HG03060 (cell line): ENCODE data around the gene TNFSF9.

Experiments
- ATAC-seq: cut with Tn5 transposase; IDR thresholded peaks from one replicate; pipeline ENCODE4 v1.9.1; 2021; ENCODE audit warnings: low read depth, moderate number of reproducible peaks; ENCODE audit not compliant: unreplicated experiment

TNFSF9 gene, protein sequence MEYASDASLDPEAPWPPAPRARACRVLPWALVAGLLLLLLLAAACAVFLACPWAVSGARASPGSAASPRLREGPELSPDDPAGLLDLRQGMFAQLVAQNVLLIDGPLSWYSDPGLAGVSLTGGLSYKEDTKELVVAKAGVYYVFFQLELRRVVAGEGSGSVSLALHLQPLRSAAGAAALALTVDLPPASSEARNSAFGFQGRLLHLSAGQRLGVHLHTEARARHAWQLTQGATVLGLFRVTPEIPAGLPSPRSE

DNA sequence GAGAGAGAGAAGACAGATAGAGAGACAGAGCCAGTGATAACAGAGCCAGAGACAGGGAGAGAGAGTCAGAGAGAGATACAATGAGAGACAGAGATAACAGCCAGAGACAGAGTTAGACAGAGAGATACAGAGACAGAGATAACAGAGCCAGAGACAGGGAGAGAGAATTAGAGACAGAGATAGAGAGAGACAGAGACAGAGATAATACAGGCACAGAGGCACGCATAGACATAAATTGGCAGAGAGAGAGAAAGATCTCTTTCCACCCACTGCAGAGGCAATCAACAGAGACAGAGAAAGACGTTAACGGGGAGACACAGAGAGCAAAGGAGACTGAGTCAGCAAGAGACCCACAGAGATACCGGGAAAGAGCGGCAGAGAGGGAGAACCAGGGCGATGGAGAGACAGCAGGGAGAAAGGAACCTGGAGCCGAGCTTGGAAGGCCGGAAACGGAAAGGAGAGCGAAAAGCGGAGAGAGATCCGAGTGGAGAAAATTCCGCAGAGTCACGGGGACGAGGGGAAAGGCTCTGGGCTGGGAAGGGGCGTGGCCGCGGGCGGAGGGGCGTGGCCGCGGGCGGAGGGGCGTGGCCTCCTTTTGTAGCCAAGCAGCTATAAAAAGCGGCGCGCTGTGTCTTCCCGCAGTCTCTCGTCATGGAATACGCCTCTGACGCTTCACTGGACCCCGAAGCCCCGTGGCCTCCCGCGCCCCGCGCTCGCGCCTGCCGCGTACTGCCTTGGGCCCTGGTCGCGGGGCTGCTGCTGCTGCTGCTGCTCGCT is at the start of gene TNFSF9:
TNFSF9 (plus strand) TSS at position 641 of the 777 bp plus-strand sequence; CDS start at position 652, 11 bp downstream.
- no peak for ATAC-seq

GRCh38 chr19:6481541-6482342 is 49.1 kb upstream of the TNFSF9 start, which contains the start of gene DENND1C:
Gene DENND1C (minus strand): TSS chr19:6481787. CDS start chr19:6481695, 92 bp downstream.
- no peak for ATAC-seq

GRCh38 chr19:6482343-6482686 is 48.5 kb upstream of the TNFSF9 start:
- no peak for ATAC-seq

DNA sequence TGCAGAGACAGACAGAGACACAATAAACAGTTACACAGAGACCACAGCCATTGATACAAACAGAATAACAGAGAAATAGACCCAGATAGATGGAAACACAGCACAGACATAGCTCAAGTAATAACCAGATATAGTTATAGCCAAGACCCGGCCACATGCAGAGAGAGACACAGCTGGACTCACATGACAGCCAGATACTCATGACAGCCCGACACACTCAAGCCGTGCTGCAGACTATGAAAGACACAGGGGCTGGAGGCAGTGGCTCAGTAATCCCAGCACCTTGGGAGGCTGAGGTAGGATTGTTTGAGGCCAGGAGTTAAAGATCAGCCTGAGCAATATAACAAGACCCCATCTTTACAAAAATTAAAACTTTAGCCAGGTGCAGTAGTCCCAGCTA is 47.6 kb upstream of the TNFSF9 start:
- ATAC-seq: no peak

GRCh38 chr19:6484230-6484629 is 46.6 kb upstream of the TNFSF9 start:
- no peak for ATAC-seq

DNA sequence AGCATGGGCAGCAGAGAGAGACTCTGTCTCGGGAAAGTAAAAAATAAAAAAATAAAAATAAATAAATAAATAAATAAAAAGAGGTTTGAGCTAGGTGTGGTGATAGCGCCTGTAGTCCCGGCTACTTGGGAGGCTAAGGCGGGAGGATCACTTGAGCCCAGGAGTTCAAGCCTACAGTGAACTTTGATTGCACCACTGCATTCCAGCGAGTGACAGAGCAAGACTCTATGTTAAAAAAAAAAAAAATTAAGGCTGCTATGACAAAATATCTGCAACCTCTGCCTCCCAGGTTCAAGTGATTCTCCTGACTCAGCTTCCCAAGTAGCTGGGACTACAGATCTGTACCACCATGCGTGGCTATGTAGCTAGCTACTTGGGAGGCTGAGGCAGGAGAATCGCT is 46.0 kb upstream of the TNFSF9 start:
- no peak for ATAC-seq

DNA sequence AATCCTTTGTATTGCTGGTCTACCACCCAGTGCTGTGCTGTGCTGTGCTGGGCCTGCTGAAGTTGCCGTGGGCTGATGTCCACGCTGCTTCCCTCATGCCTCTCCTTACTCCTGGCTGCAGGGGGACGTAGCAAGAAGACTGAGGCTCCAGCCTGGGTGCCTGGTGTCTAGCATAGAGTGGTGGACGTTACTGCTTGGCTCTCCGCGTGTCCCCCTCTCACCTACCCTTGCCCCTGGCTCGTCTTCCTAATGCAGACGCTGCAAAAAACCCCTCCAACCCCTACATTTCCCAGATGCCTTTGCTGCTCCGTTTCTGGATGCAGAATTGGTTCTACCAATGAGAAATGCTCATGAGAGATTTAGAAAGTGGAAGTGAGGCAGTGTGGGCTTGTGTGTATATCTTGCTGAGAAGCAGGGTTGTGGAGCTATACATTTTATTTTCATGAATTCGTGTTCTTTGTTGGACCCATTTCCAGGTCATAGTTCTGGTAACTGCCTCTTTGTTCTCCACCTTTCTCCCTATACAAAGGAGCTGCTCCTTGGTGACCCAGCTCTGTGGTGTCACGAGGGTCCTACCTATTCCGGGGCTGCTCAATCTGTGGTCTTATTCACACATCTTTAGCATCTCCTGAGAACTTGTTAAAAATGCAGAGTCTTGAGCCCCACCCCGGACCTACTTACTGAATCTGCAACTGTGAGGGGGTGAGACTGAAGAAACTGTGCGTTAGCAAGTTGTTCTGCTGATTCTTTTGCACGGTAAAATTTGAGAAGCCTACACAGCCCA is 41.4 kb upstream of the TNFSF9 start:
- ATAC-seq: no peak

DNA sequence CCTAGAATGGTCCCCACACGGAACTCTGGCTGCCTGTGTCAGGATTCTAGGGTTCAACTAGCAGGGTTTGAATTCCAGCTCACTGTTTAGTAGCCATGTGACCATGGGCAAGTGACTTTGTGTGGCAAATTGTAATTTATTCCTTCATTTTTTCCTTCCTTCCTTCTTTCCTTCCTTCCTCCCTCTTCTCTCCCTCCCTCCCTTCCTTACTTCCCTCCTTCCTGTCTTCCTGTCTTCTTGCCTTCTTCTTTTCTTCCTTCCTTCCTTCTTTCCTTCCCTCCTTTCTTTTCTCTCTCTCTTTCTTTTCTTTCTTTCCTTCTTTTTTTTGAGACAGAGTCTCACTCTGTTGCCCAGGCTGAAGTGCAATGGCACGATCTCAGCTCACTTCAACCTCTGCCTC is 40.7 kb upstream of the TNFSF9 start:
- ATAC-seq: no peak

- no peak for ATAC-seq
Measured at GRCh38 chr19:6491802-6492592, 38.8 kb upstream of the TNFSF9 start.

GRCh38 chr19:6494438-6495036 is 36.3 kb upstream of the TNFSF9 start:
- ATAC-seq: no peak

- no peak for ATAC-seq
Measured at GRCh38 chr19:6495947-6496346, 34.9 kb upstream of the TNFSF9 start.

- no peak for ATAC-seq
Measured at GRCh38 chr19:6498294-6499036, 32.4 kb upstream of the TNFSF9 start.

- no peak for ATAC-seq
Measured at GRCh38 chr19:6499052-6499790, 31.6 kb upstream of the TNFSF9 start.

- no peak for ATAC-seq
Measured at GRCh38 chr19:6500837-6501739, 29.7 kb upstream of the TNFSF9 start.

DNA sequence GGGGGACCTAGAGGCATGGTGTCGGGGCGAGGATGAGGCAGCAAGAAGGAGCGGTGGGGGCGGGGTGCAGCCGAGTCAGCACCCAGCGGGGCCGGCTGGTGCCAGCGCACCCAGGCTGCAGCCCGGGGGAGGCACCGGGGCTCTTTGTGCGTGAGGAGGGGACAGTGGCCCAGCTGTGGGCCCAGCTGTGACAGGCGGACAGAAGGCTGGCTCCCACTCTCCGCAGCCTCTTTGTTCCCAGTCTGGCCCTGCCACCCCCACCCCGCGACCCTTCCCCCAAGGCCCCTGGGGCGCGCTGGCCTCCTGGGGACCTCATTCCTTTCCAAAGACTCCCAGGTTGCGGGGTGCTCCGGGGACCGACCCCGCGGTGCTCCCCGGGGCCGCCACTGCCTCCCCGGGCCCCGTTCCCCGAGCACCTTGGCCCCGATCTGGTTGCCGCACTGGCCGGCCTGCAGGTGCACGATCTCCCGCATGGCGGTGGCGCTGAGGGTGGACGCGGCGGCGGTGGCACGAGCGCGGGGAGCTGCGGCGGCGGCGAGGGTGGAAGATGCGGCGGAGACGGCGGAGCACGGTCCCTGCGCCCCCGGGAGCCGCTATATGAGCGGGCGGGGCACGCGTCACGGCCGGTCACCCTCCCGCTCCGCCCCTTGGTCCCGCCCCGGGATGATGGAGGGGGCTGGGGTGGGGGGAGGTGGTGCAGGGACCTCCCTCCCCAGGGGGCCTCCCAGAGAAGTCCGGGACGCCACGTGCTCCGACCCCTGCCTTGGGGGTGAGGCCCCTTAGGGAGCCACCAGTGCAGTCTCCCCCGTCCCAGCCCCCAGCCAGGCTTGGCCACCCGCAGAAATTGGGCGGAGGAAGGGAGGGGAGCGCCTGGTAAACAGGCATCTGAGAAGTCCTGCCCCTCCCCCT is 28.8 kb upstream of the TNFSF9 start, which contains the start of gene TUBB4A:
TUBB4A (minus strand) TSS at position 570 of the 909 bp plus-strand sequence; CDS start at position 473, 97 bp downstream.
- ATAC-seq: no peak
